Stimulated activated CD4-positive, alpha-beta T cell treated with anti-CD3 and anti-CD28 coated beads, Interleukin-12 subunit alpha, Interleukin-12 subunit beta, amount 100 ng/mL, for 48 hours (primary cell): ENCODE results near the gene FN3KRP.

Experiments
- DNase-seq, 3 donors: peaks; one replicate each; pipeline ENCODE4 v3.0.0-alpha.2; 2020; ENCODE audit warnings: low read depth in 2 of 3, low spot score in 1 of 3

The FN3KRP gene

DNA sequence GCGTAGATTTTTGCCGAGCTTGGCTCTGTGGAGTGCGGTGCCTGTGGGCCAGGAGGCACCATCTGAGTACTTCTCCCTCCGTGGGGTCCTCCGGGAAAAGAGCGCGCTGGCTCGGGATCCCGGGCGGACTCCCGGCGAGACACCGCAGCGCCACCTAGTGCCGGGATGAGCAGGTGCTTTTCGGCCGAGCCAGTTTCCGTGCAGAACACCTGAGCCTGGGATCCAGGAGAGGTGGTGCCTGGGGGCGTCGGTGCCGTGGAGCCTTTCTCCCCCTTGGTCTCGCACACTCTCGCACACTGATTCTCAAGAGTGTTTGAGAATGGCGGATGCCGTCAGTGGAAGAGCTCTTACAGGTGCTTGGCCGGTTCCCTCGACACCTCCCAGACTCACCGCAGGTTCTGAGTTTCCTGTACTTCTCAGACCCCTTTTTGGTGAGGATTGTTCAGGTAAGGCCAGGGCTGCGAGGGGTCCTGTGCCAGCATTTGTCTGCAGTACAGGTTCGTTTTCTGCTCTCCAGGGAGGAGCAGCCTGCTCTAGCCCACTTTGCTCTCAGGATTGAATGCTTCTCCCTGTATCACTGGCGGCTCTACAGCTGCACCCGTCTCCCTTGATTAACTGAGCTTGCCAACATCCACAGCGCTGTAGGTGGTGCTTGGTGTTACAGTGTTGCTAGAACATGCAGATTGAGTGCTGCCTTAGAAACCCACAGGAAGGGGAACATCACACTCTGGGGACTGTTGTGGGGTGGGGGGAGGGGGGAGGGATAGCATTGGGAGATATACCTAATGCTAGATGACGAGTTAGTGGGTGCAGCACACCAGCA lies 58.7 kb downstream of the FN3KRP start:
- peak in 2 of 3 donors; percentile 15 to 20 for DNase-seq

DNA sequence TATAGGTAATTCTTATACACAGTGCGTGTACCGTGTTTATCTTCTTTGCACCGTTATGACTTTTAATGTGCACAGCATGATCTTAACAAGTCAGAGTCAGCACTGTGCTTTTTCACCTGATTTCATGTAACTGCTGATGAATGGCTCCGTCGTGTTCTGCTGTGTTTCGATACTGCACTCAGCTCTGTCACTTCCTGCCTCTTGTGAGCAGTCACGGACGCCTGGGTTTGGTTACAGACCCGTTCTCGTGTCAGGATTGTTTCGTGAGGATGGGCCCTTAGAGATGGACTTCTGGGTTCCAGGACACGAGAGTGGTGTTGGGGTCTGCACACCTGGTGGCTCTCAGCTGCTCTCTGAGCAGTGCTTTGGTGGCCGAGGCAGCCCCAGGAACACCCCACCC lies 59.9 kb downstream of the FN3KRP start:
- no peak for DNase-seq
